Measurements from ENCODE around the gene PRR7.

Gene PRR7

DNA sequence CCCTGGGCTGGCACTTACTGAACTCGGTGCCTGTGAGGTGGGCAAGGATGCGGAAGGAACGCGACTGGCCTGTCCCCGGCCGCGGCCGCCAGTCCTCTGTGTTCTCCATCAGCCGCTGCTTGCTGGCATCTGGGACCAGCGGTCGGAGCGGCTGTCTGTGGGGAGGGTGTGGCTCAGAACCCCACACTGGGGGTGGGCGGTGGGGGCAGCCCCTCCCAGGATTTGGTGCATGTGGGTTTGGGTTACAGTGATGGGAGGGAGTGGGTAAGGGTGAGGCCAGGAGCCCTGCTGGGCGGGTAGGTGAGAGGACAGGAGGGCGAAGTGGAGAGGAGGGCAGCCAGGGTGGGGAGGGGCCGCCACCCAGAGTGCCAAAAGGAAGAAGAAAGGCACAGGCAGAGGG lies 44.4 kb downstream of the PRR7 start:
- Histone ChIP-seq H4K20me1 (ENCODE audit: insufficient read depth, low read length) (no peaks in the 10 kb centered on the region), H3K36me3 (ENCODE audit: insufficient read depth, low read length) (peaks cover 14% of the 10 kb centered on the region), H3K4me3 (ENCODE audit: low read depth, low read length, poor library complexity, severe bottlenecking) (no peak overlapping the region), H2AFZ (ENCODE audit: low read length) (no peak overlapping the region), H3K9ac (ENCODE audit: low read length) (no peak overlapping the region; the same call in 1 of the 2 replicates), H3K4me2 (ENCODE audit: low read length) (peak overlapping the region; percentile 14; the same call in 1 of the 2 replicates), H3K9me3 (ENCODE audit: low read length) (no peaks in the 10 kb centered on the region), H3K4me1 (ENCODE audit: insufficient read depth, low read length, severe bottlenecking) (peaks cover 49% of the 10 kb centered on the region), H3K27ac (ENCODE audit: low read depth, low read length, poor library complexity, severe bottlenecking) (peak overlapping the region; percentile 72), H3K9me2 (ENCODE audit: low read depth, low read length) (no peaks in the 10 kb centered on the region), H3K27me3 (ENCODE audit: insufficient read depth, low read length) (no peaks in the 10 kb centered on the region), H3F3A (ENCODE audit: insufficient read depth, low read length) (no peaks in the 10 kb centered on the region), H3K79me2 (ENCODE audit: insufficient read depth, low read length) (no peaks in the 10 kb centered on the region)
- TF ChIP-seq, protein P1, sequence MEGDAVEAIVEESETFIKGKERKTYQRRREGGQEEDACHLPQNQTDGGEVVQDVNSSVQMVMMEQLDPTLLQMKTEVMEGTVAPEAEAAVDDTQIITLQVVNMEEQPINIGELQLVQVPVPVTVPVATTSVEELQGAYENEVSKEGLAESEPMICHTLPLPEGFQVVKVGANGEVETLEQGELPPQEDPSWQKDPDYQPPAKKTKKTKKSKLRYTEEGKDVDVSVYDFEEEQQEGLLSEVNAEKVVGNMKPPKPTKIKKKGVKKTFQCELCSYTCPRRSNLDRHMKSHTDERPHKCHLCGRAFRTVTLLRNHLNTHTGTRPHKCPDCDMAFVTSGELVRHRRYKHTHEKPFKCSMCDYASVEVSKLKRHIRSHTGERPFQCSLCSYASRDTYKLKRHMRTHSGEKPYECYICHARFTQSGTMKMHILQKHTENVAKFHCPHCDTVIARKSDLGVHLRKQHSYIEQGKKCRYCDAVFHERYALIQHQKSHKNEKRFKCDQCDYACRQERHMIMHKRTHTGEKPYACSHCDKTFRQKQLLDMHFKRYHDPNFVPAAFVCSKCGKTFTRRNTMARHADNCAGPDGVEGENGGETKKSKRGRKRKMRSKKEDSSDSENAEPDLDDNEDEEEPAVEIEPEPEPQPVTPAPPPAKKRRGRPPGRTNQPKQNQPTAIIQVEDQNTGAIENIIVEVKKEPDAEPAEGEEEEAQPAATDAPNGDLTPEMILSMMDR (IDR thresholded peaks at IDR 0.05; ENCODE audit: low read length) = no peak
- TF ChIP-seq EZH2 (IDR thresholded peaks at IDR 0.05; ENCODE audit: borderline replicate concordance, low read length) = no peak

DNA sequence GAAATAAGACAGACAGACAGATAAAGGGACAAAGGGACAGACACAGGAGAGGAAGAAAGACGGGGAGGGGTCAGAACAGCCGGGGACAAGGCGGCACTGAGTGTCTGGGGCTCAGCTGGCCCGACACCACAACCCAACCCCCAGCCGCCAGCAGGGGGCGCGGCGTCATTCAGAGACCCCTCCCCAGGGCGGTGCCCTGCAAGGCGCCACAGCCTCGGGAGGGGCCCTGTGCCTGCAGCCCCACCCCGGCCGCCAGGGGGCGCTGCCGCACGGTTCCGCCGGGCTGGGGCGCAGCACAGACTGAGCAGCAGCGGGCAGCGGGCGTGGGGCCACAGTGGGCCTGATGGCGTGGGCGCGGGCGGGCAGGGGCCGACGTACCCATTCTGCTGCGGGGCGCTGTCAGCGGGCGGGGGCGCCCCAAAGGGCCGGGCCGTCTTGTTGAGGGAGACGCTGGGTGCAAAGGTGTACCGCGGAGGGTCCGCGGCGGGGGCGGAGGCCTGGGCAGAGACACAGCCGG lies 44.9 kb downstream of the PRR7 start:
- H3F3A ChIP-seq (ENCODE audit: insufficient read depth, low read length) = no peaks in the 10 kb centered on the region
- H3K4me3 ChIP-seq (ENCODE audit: low read depth, low read length, poor library complexity, severe bottlenecking) = no peak overlapping the region
- H4K20me1 ChIP-seq (ENCODE audit: insufficient read depth, low read length) = no peaks in the 10 kb centered on the region
- no peak overlapping the region for H2AFZ ChIP-seq (ENCODE audit: low read length)
- H3K79me2 ChIP-seq (ENCODE audit: insufficient read depth, low read length) = no peaks in the 10 kb centered on the region
- H3K27ac ChIP-seq (ENCODE audit: low read depth, low read length, poor library complexity, severe bottlenecking) = peak overlapping the region; percentile 72
- H3K4me1 ChIP-seq (ENCODE audit: insufficient read depth, low read length, severe bottlenecking) = peaks cover 54% of the 10 kb centered on the region
- no peak overlapping the region for H3K9ac ChIP-seq (ENCODE audit: low read length)
- H3K27me3 ChIP-seq (ENCODE audit: insufficient read depth, low read length) = no peaks in the 10 kb centered on the region
- H3K9me3 ChIP-seq (ENCODE audit: low read length) = no peaks in the 10 kb centered on the region
- no peaks in the 10 kb centered on the region for H3K9me2 ChIP-seq (ENCODE audit: low read depth, low read length)
- no peak for TF ChIP-seq EZH2 (IDR thresholded peaks at IDR 0.05; ENCODE audit: borderline replicate concordance, low read length)
- TF ChIP-seq, protein P1 (IDR thresholded peaks at IDR 0.05; ENCODE audit: low read length) = peak; percentile 99
- H3K36me3 ChIP-seq (ENCODE audit: insufficient read depth, low read length) = peaks cover 14% of the 10 kb centered on the region
- H3K4me2 ChIP-seq (ENCODE audit: low read length) = peak overlapping the region; percentile 14; the same call in 1 of the 2 replicates

DNA sequence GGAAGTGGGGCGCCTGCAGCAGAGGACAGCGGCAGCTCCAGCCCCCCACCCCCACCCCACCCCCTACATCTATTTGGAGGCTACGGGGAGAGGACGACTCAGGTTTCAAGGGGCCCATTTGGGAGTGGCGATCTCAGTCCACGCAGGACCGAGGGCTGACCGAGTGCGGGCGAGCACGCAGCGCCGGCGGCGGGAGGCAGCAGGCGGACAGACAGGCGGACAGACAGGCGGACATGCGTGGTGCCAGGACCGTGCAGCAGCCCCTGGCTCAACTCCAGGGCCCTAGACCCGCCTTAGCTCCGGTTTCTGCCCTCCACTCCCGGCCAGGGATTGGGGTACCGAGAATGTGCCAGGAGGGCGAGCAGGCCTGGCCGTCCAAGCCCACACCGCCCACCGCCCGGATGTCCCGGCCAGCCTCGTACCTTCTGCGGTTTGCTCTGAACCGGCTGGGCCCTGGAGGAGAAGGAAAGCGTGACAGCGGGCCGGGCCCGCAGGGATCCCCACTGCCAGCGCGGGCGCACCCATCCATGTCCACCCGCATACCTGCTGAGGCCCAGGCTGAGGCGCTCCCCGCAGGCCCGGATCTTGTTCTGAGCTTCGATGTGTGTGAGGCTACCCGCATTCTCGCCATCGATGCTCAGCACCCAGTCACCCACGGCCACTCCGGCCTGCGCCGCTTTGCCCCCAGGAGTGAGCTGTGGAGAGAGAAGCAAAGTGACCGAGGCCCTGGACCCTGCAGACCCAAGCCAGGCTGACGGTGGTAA lies 45.6 kb downstream of the PRR7 start:
- peaks cover 57% of the 10 kb centered on the region for H3K4me1 ChIP-seq (ENCODE audit: insufficient read depth, low read length, severe bottlenecking)

More for the DNA sequence above, 45.6 kb downstream of the PRR7 start:
- Histone ChIP-seq H3K4me3 (ENCODE audit: low read depth, low read length, poor library complexity, severe bottlenecking) (no peak overlapping the region), H3K4me2 (ENCODE audit: low read length) (no peak overlapping the region), H3K27ac (ENCODE audit: low read depth, low read length, poor library complexity, severe bottlenecking) (no peak overlapping the region), H3K27me3 (ENCODE audit: insufficient read depth, low read length) (no peaks in the 10 kb centered on the region), H3F3A (ENCODE audit: insufficient read depth, low read length) (no peaks in the 10 kb centered on the region), H4K20me1 (ENCODE audit: insufficient read depth, low read length) (no peaks in the 10 kb centered on the region), H3K9me2 (ENCODE audit: low read depth, low read length) (no peaks in the 10 kb centered on the region), H3K9me3 (ENCODE audit: low read length) (no peaks in the 10 kb centered on the region), H2AFZ (ENCODE audit: low read length) (no peak overlapping the region), H3K79me2 (ENCODE audit: insufficient read depth, low read length) (no peaks in the 10 kb centered on the region), H3K9ac (ENCODE audit: low read length) (no peak overlapping the region), H3K36me3 (ENCODE audit: insufficient read depth, low read length) (peaks cover 12% of the 10 kb centered on the region)
- no peak for TF ChIP-seq EZH2 (IDR thresholded peaks at IDR 0.05; ENCODE audit: borderline replicate concordance, low read length)
- TF ChIP-seq, protein P1 (IDR thresholded peaks at IDR 0.05; ENCODE audit: low read length) = no peak
